ENCODE measurements around the gene FBXO15. TPM values are rescaled to one million over a fixed set of nuclear protein-coding genes. Genes with fewer than 3 reads are reported as not detected.

Gene FBXO15
- total RNA-seq, 4 donors from 2014 or later: 0.28 to 0.60 (median 0.50) TPM; not detected in 1

DNA sequence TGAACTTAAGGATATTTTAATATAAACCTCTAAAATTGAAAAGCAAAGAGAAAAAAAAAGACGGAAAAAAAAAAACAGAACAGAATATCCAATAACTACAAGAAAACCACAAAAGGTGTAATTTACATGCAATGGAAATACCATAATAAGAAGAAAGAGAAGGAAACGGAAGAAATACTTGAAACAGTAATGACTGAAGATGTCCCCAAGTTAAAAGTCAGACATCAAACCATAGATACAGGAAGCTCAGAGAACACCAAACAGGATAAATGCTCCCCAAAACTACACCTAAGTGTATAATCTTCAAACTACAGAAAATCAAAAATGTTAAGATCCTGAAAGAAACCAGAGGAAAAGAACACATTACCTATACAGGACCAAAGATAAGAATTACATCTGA is 39.2 kb downstream of the FBXO15 start:
- TF ChIP-seq, protein P1, sequence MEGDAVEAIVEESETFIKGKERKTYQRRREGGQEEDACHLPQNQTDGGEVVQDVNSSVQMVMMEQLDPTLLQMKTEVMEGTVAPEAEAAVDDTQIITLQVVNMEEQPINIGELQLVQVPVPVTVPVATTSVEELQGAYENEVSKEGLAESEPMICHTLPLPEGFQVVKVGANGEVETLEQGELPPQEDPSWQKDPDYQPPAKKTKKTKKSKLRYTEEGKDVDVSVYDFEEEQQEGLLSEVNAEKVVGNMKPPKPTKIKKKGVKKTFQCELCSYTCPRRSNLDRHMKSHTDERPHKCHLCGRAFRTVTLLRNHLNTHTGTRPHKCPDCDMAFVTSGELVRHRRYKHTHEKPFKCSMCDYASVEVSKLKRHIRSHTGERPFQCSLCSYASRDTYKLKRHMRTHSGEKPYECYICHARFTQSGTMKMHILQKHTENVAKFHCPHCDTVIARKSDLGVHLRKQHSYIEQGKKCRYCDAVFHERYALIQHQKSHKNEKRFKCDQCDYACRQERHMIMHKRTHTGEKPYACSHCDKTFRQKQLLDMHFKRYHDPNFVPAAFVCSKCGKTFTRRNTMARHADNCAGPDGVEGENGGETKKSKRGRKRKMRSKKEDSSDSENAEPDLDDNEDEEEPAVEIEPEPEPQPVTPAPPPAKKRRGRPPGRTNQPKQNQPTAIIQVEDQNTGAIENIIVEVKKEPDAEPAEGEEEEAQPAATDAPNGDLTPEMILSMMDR (IDR thresholded peaks at IDR 0.05): no peak
- DNase-seq (ENCODE audit: low spot score) (no peak), ATAC-seq (ENCODE audit: low FRiP score) (no peak)

DNA sequence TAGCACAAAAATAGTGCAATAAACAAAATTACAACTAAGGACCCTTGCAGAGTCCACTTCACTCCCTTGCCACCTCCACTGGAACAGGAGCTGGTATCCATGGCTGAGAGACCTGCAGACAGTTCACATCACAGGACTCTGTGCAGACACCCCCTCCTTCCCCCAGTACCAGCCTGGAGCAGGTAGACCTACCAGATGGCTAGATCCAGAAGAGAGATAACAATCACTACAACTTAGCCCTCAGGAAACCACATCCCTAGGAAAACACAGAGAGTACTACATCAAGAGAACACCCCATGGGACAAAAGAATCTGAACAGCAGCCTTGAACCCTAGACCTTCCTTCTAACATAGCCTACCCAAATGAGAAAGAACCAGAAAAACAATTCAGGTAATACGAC is 49.8 kb downstream of the FBXO15 start:
- DNase-seq (ENCODE audit: low spot score): no peak
- no peak for ATAC-seq (ENCODE audit: low FRiP score)
- TF ChIP-seq, protein P1 (IDR thresholded peaks at IDR 0.05): no peak

DNA sequence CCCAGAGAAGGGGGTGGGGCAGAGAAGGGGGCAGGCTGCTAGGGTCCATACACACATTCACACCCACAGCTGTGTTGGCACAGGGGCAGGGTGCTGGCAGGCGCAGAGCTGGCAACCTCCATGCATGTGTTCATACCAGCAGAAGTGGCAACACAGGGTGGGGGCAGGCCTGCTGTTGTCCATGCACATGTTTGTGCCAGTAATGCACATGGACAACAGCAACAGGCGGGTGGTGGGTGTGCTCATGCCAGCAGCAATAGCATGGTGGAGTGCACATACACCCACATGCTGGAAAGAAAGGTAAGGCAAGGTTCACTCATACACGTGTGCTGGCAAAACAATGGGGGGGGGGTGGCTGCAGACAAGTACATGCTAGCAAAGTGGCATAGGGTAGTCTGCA is 54.7 kb downstream of the FBXO15 start:
- ATAC-seq (ENCODE audit: low FRiP score): no peak
- TF ChIP-seq, protein P1 (IDR thresholded peaks at IDR 0.05): no peak
- DNase-seq (ENCODE audit: low spot score): no peak

DNA sequence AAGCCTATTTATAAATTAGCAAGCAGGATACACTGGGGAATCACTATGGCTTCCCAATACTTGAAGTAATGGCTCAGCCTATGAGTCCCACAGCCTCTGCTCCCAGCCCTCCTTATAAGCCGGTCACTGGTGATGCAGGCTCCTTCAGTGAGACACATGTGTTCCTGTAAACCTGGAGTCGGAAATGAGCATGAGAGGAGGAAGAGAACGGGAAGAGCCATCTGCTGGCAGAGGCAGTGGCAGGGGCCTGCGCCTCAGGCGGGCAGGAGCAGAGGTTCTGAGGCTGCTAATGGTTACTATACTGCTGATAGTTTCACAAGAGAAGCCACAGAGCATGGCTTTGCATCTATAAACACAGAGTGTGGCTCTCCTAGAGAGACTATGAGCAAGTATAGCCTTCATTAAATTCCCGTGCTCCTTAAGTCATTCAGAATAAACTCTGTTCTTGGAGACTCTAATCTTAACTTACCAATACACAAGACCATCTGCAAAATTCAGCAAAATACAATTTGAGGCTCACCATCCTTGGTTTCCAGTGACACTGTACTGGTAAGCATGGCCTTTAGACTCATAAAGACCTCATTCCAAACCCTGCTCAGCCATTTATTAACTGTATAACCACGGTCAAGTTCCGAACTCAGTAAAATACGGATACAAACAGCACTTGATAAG is 63.3 kb downstream of the FBXO15 start:
- ATAC-seq (ENCODE audit: low FRiP score) (no peak), DNase-seq (ENCODE audit: low spot score) (no peak)
- TF ChIP-seq, protein P1 (IDR thresholded peaks at IDR 0.05): no peak

DNA sequence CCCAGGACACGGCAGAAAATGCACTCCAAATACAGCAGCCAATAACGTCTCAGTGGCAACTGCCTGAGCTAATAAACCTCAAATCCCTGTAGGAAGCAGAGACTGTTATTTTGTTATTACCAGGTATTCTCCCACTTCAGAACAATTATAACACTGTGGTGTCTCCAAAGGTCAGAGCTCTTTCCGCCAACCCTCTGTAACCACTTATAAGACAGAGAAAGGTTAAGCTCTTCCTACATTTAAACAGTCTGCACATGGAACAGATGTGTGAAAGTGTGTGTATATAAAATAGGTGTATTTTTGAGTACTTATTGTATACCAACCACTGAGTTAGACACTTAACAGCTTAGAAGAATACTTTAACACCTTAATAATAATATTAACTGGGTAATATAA is 64.1 kb downstream of the FBXO15 start:
- DNase-seq (ENCODE audit: low spot score) (no peak), ATAC-seq (ENCODE audit: low FRiP score) (no peak)
- TF ChIP-seq, protein P1 (IDR thresholded peaks at IDR 0.05): no peak

DNA sequence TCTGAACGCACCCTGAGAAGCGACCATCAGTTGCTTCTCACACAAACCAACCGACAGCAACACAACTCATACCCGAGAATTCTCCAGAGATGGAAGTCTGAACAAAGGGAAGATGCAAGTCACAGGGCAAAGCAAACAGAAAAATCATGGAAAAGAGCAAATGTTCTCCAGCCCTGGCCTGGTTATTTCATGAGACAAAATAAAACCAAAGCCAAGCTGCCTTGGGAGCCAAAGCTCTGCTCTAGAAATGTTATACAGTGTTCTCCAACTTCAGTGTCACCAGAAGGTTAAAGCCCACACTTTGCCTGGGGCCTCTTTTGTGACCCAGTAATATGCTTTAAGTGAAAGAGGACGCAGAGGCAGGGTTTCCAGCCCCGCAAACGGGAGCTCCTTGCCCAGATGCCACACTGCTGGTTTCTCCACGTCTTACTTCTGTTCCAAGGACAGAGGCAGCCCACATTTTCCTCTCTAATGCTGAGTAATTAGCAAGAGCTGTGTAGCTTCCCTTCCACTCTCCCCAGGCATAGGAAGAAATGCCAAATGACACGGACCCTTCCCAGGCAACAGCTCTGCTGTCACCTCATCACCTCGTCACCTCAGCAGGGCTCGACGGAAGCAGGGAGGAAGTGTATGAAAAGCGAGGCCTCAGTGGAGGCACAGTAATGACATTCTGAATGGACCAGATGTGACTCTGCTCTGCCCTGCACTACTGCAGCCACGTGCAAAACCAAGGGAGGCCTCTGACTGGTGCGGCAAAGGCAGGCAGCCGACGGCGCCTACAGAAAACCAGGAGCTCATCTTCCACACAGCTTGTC is 64.7 kb downstream of the FBXO15 start:
- ATAC-seq (ENCODE audit: low FRiP score): no peak
- DNase-seq (ENCODE audit: low spot score): no peak
- TF ChIP-seq, protein P1 (IDR thresholded peaks at IDR 0.05): no peak

Data from omental fat pad (tissue), 4 donors.